GM12873 (cell line): ENCODE data around the gene SLC43A2.

Experiments
- CTCF ChIP-seq: IDR thresholded peaks from 2 replicates; pipeline ENCODE4 v1.5.1; 2012; ENCODE audit warnings: low read depth, mild to moderate bottlenecking, moderate library complexity, low read length, control low read depth; ENCODE audit not compliant: insufficient read depth; ENCODE audit errors: missing control alignments

Gene SLC43A2

GRCh38 chr17:1542316-1542715 is 86.3 kb downstream of the SLC43A2 start:
- no peak for TF ChIP-seq CTCF

- TF ChIP-seq CTCF: no peak
Observed at GRCh38 chr17:1541367-1541904, 87.2 kb downstream of the SLC43A2 start.

- no peak for TF ChIP-seq CTCF
Observed at GRCh38 chr17:1539811-1540210, 88.8 kb downstream of the SLC43A2 start.

- TF ChIP-seq CTCF: no peak
Observed at GRCh38 chr17:1535737-1536136, 92.9 kb downstream of the SLC43A2 start.

DNA sequence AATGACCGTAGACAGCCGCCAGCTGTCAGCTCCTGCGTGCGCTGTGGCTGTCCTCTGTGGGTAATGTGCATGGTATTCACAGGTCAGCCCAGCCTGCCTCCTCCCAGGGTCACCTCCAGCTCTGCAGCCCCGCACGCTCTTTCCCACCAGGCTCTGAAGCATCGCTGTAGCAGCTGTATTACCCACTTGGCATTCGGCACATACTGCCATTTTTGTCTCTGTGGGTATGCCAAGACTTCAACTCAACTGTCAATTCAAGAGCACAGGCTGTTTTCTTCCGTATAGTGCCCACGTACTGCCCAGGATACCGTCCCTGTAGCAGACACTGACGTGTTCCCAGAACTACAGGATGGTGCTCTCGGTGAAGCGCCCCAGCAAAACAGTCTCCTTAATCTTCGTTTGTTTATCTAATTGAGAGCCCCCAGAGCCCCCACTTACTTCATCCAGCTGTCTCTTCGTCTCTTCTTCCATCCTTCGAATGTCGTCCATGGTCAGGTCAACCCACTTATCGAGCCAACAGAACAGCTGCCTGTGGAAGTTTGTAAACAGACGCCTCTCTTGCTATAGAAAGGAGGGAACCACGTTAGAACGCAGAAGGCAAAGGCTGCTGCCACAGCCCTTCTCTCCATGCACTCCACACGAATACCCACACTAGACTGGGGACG is 94.8 kb downstream of the SLC43A2 start:
- no peak for TF ChIP-seq CTCF

DNA sequence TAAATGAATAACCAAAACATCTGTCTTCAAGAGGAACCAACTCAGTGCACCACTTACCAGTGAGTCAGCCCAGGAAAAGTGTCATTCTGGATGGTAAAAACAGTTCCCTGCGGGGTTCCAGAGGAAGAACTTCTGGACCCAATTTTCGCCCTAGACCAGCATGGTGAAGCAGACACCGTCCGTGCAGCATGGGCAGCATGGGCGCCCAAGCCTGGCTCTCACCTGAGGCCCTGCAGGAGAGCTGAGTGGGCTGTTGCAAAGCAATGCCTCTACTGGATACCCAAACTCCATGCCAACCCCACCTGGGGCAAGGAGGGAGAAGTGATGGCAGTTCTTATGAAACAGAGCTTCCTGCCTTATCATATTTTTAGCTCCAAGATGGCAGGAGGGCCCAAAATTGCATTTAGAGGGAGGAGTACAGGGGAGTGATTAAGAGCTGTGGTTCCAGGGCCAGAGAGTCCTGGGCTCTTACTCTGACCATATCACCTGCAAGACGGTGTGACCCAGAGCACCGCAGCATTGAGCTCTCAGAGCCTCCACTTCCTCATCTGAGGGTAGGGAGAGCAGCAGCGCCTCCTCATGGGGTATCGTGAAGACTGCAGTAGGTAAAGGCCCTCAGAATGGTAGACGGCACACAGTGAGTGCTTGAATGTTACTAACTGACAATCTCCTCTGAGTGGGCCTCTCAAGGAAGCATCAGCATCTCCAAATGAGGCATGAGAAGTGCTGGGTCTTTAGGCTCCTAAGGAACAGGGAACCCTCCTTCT is 95.6 kb downstream of the SLC43A2 start:
- TF ChIP-seq CTCF: peak; percentile 64

DNA sequence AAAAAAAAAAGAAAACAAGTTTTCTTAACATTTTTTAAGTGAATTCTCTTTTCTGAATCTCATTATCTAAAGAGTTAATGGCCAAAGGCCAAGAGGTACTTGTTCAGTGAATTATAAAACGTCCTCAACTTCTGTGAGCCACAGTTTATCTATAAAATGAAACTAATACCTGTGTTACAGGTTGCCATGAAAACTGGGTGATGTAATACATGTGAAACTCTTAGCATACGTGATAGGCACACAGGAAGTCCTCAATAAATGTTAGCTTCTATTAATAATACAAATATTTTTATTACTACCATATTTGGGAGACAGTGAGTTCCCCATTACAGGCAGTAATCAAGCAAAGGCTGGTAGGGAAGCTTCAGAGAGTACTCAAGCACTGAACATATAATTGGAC is 98.8 kb downstream of the SLC43A2 start:
- no peak for TF ChIP-seq CTCF
